Tibial artery (tissue), 4 donors: ENCODE results near the gene GP2.

Source experiments
- DNase-seq, 2 donors: peaks; one replicate each; pipeline ENCODE4 v3.0.0-alpha.2; 2019
- H3K27ac ChIP-seq, 2 donors: fragments of 200-600 bp; sonication (generic) in 1 of 2; 1 replicate in 1 of 2; 2 replicates in 1 of 2; pipeline ENCODE4 v1.5.1; 2018 to 2019; ENCODE audit warnings: mild to moderate bottlenecking in 1 of 2
- H3K27me3 ChIP-seq, 2 donors: fragments of 200-600 bp; sonication (generic) in 1 of 2; one replicate each; pipeline versions ENCODE4 v1.5.1 to v1.6.0; 2016 to 2019
- H3K36me3 ChIP-seq, 3 donors: fragments of 200-600 bp; sonication (generic) in 2 of 3; one replicate each; pipeline ENCODE4 v1.5.1; 2016 to 2019; ENCODE audit warnings: mild to moderate bottlenecking in 2 of 3
- H3K4me1 ChIP-seq, 4 donors: fragments of 200-600 bp; sonication (generic) in 2 of 4; 1 replicate in 3 of 4; 2 replicates in 1 of 4; pipeline ENCODE4 v1.5.1; 2016 to 2019
- H3K4me3 ChIP-seq, 2 donors: fragments of 200-600 bp; sonication (generic) in 1 of 2; 1 replicate in 1 of 2; 2 replicates in 1 of 2; pipeline ENCODE4 v1.5.1; 2018 to 2019; ENCODE audit warnings: mild to moderate bottlenecking in 2 of 2
- H3K9me3 ChIP-seq, 3 donors: fragments of 200-600 bp; sonication (generic) in 1 of 3; one replicate each; pipeline ENCODE4 v1.5.1; 2016 to 2019
- intact Hi-C: fragments of 100-400 bp; cut with DNase I; formaldehyde crosslinking; loops from one replicate; pipeline ENCODE4 v1.15.0; 2023; ENCODE audit warnings: low total_unique reads
- TF ChIP-seq, protein P1 (sequence below), 2 experiments: fragments of 200-600 bp in 1 of 2; fragments of 450-650 bp in 1 of 2; IDR thresholded peaks; one replicate each; pipeline ENCODE4 v1.5.1; 2017 to 2019; ENCODE audit warnings: antibody characterized with exemption in 2 of 2, mild to moderate bottlenecking in 1 of 2, moderate library complexity in 1 of 2

Gene GP2

GRCh38 chr16:20300312-20301097 is 26.8 kb downstream of the GP2 start:
- intact Hi-C loops = no loop called here
- DNase-seq = peak in 1 of 2 donors; percentile 21
- Histone ChIP-seq H3K27ac (no peak overlapping the region), H3K4me1 (no peaks in the 10 kb centered on the region), H3K27me3 (no peaks in the 10 kb centered on the region), H3K9me3 (no peaks in the 10 kb centered on the region), H3K36me3 (no peaks in the 10 kb centered on the region), H3K4me3 (no peak overlapping the region)
- TF ChIP-seq, protein P1, sequence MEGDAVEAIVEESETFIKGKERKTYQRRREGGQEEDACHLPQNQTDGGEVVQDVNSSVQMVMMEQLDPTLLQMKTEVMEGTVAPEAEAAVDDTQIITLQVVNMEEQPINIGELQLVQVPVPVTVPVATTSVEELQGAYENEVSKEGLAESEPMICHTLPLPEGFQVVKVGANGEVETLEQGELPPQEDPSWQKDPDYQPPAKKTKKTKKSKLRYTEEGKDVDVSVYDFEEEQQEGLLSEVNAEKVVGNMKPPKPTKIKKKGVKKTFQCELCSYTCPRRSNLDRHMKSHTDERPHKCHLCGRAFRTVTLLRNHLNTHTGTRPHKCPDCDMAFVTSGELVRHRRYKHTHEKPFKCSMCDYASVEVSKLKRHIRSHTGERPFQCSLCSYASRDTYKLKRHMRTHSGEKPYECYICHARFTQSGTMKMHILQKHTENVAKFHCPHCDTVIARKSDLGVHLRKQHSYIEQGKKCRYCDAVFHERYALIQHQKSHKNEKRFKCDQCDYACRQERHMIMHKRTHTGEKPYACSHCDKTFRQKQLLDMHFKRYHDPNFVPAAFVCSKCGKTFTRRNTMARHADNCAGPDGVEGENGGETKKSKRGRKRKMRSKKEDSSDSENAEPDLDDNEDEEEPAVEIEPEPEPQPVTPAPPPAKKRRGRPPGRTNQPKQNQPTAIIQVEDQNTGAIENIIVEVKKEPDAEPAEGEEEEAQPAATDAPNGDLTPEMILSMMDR (IDR thresholded peaks at IDR 0.05) = peak in 1 of 2 experiments; percentile 40

GRCh38 chr16:20298452-20298851 is 28.9 kb downstream of the GP2 start:
- no peaks in the 10 kb centered on the region for H3K36me3 ChIP-seq
- intact Hi-C loops = no loop called here
- DNase-seq = no peak
- no peaks in the 10 kb centered on the region for H3K9me3 ChIP-seq
- H3K27ac ChIP-seq = no peak overlapping the region
- no peaks in the 10 kb centered on the region for H3K4me1 ChIP-seq
- TF ChIP-seq, protein P1 (IDR thresholded peaks at IDR 0.05) = no peak
- H3K4me3 ChIP-seq = no peak overlapping the region
- no peaks in the 10 kb centered on the region for H3K27me3 ChIP-seq

DNA sequence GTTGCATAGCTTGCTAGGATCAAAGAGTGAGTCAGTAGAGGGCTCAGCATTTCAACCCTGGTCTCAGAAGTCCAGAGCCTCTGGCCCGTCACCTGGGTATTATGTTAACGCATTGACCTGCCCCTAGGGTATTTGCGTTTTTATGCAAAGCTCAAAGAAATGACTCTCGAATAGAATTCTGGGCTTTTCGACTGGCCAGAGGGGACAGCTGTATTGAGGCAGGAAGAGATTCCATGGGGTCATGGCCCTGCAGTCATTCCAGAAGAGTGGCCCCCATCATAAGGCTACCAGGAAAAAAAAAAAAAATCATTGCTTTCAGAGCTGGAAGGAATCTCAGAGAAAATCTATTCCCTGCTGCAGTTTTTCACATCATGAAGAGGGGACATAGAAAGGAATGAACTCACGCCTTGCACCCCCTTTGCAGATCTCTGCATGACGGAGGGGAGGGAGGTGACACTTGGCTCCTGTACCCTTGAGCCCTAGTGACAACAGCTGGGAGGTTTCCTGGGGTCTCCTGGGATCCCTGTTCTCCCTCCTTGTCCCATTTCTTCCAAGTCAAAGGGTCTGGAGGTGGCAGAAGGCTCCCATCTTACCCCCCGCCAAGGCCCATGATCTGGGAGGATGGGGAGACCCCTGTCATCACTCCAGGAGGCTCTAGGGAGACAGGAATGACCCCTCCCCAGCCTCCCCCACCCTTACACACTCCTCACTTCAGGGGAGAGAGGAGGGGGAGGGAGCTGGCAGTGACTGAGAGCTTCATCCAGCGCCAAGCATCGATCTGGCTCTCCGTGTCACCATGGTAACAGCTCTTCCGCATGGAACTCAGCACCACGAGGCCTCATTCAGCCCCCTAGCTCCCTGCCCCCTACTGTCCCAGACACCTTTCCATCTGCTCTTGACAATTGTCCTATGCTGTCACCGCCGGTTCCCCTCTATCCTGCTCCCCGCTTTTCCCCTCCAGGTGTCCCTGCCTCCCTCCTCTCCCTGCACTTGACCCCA is 35.8 kb downstream of the GP2 start:
- no peaks in the 10 kb centered on the region for H3K36me3 ChIP-seq
- no peak overlapping the region for H3K27ac ChIP-seq
- intact Hi-C loops = no loop called here
- TF ChIP-seq, protein P1 (IDR thresholded peaks at IDR 0.05) = no peak
- H3K9me3 ChIP-seq = no peaks in the 10 kb centered on the region
- peaks cover 0 to 11% of the 10 kb centered on the region in 2 donors for H3K27me3 ChIP-seq
- no peak for DNase-seq
- H3K4me1 ChIP-seq = no peaks in the 10 kb centered on the region
- H3K4me3 ChIP-seq = no peak overlapping the region

- TF ChIP-seq, protein P1 (IDR thresholded peaks at IDR 0.05) = no peak
- H3K4me1 ChIP-seq = no peaks in the 10 kb centered on the region
- H3K36me3 ChIP-seq = no peaks in the 10 kb centered on the region
- intact Hi-C loops = no loop called here
- no peaks in the 10 kb centered on the region for H3K9me3 ChIP-seq
- no peak overlapping the region for H3K27ac ChIP-seq
- DNase-seq = no peak
- peaks cover 0 to 11% of the 10 kb centered on the region in 2 donors for H3K27me3 ChIP-seq
- no peak overlapping the region for H3K4me3 ChIP-seq
Measured at GRCh38 chr16:20289571-20289970, 37.7 kb downstream of the GP2 start.

- Histone ChIP-seq H3K9me3 (no peaks in the 10 kb centered on the region), H3K27ac (no peak overlapping the region), H3K4me1 (no peaks in the 10 kb centered on the region), H3K36me3 (no peaks in the 10 kb centered on the region), H3K27me3 (no peaks in the 10 kb centered on the region), H3K4me3 (no peak overlapping the region)
- intact Hi-C loops = no loop called here
- TF ChIP-seq, protein P1 (IDR thresholded peaks at IDR 0.05) = no peak
- DNase-seq = no peak
Measured at GRCh38 chr16:20285993-20286499, 41.3 kb downstream of the GP2 start.
